ENCODE data around the gene NUP93. TPM values are rescaled to one million over a fixed set of nuclear protein-coding genes. Genes with fewer than 3 reads are reported as not detected.
A peak's percentile ranks its signal among the peaks of the same experiment; 100 is the strongest.

The NUP93 gene
- total RNA-seq, 2 donors from 2014 or later, result 38.8 to 73.3 TPM

DNA sequence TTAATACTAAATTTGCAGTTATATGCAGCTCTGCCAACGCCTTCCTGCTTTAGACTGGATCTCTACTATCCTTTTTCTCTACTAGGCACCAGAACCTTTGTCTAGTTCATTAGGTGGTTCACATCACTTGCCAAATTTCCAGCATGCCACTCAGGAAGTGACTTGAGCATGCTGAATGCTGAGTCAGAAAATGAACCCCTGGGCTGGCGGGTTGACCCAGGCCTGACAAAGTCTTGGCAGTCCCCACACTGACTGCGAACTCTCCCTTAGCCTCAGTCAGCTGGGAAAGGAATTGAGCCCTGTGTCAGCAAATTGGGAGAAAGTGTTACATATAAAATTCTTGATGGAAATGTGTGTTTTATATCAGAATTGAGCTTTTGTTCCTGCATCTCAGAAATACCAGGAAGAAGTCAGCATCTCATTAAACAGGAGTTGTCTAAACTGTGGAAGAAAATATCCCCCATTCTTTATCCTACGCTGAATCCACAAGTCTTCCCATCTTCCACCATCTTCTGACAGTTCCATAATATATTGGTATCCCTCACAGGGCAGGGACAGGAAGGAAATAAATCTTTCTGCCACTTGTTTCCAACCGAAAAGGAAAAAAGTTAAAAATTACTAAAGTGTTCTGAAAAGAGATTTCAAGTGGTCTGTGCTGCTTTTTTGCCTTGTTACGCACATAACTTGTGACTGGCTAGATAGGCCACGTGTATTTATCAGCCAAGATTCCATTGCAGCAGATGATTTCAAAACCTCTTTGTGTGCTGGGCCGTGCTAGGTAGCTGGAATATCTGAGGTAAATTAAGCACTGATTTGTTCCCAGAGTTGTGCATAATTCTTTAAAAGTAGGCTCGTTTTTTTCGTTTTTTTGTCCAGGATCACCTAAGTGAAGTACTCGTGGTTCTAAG is 118.4 kb downstream of the NUP93 start:
- Histone ChIP-seq H3K27me3 (replicated peaks; ENCODE audit: insufficient read depth) (no peaks in the 10 kb centered on the region), H3K4me3 (no peak overlapping the region), H3K9me3 (no peaks in the 10 kb centered on the region), H3K36me3 (no peaks in the 10 kb centered on the region), H3K27ac (peak overlapping the region in 1 of 2 donors; percentile 24), H3K4me1 (replicated peaks) (no peaks in the 10 kb centered on the region)
- TF ChIP-seq, protein P1, sequence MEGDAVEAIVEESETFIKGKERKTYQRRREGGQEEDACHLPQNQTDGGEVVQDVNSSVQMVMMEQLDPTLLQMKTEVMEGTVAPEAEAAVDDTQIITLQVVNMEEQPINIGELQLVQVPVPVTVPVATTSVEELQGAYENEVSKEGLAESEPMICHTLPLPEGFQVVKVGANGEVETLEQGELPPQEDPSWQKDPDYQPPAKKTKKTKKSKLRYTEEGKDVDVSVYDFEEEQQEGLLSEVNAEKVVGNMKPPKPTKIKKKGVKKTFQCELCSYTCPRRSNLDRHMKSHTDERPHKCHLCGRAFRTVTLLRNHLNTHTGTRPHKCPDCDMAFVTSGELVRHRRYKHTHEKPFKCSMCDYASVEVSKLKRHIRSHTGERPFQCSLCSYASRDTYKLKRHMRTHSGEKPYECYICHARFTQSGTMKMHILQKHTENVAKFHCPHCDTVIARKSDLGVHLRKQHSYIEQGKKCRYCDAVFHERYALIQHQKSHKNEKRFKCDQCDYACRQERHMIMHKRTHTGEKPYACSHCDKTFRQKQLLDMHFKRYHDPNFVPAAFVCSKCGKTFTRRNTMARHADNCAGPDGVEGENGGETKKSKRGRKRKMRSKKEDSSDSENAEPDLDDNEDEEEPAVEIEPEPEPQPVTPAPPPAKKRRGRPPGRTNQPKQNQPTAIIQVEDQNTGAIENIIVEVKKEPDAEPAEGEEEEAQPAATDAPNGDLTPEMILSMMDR (IDR thresholded peaks at IDR 0.05), result no peak
- TF ChIP-seq POLR2AphosphoS5 (IDR thresholded peaks at IDR 0.05) (no peak), POLR2A (IDR thresholded peaks at IDR 0.05) (no peak)
- intact Hi-C loops (cut with DNase I), result no loop called here
- DNase-seq (ENCODE audit: low spot score), result no peak
- 70% methylated on average over 11 of the region's 11 CpGs for WGBS

DNA sequence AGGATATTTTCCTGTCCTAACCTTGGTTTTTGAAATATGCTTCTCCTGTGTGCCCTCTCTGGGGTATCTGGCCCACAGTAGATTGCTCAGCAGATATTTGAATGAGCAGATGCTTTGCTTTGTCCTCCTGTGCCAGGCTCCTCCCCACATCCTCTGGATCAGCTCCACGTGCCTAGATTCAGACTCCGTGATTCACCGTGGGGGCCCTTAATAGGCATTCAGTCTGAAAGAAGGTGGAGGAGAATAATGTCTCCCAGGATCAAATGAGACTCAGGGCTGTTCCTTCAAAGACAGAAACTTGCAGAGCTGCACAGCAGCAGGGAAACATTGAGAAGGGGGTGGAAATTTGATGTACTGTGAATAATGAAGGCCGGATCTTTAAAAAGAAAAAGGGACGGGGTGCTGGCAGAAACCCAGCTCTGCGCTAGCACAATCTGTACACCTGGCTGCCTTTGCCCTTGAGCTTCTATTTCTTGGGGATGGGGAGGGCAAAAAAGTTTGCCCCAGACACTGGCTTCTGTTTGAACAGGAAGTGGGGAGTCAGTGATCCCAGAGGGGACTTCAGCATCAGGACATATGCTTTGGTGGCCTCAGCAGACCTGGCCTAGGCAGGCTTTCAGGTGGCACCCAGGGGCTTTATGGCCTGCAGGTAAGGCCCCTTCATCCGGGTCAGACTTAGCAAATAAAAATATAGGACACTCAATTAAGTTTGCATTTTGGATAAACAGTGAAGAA is 119.2 kb downstream of the NUP93 start:
- Histone ChIP-seq H3K27me3 (replicated peaks; ENCODE audit: insufficient read depth) (no peaks in the 10 kb centered on the region), H3K4me1 (replicated peaks) (no peaks in the 10 kb centered on the region), H3K4me3 (no peak overlapping the region), H3K36me3 (no peaks in the 10 kb centered on the region), H3K9me3 (no peaks in the 10 kb centered on the region), H3K27ac (peak overlapping the region in 1 of 2 donors; percentile 37)
- no peak for DNase-seq (ENCODE audit: low spot score)
- TF ChIP-seq POLR2AphosphoS5 (IDR thresholded peaks at IDR 0.05), result no peak
- TF ChIP-seq, protein P1 (IDR thresholded peaks at IDR 0.05), result no peak
- TF ChIP-seq POLR2A (IDR thresholded peaks at IDR 0.05), result no peak
- intact Hi-C loops (cut with DNase I), result no loop called here
- 21% methylated on average over 7 of the region's 7 CpGs for WGBS

DNA sequence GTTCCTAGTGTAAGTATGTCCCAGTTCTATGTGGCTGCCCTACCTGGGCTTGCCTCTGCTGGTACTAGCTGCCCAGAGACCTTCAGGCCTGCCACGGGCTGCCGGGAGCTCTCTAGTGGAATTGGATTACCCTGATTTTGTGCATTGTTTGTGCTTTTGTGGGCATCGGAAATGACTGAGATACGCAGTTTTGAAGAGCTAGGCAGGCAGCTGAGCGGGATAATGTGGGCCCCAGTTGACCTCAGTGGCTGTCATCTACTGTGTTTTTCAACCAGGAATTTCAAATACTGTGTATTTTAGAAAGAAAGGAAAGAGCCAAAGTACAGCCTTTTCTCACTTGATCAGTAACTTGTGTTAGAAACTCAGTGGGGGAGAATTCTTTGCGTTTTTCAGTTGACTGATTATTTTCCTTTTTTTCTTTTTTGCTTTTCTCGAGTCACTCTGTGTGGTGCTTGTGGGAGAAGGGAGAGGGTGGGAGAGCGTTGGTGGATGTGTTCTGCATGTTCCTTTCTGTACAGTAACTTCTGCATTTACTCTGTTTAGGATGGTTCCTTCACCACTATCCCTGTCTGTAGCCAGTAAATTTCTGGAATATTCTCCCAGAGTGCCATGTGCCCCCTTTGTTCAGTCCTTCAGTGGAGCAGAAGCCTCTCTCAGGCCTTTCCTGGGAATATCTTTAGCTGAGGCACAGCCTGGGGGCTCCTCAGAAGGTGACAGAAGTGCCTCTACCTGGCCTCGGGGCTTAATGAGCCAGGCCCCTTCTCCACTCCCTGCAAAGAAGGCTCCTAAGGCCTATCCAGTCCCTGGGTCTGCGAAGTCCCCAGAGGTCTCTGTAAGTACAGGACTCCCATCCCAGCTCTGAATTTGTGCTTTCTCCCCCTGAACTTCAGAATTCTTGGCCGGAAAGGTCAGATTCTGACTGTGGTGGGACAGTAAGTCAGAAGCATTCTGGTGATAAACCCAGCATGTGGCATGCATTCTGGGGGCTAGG is 120.1 kb downstream of the NUP93 start:
- whole genome bisulfite sequencing, result 78% methylated on average over 11 of the region's 11 CpGs
- H3K27me3 ChIP-seq (replicated peaks; ENCODE audit: insufficient read depth), result no peaks in the 10 kb centered on the region
- no peak overlapping the region for H3K27ac ChIP-seq
- DNase-seq (ENCODE audit: low spot score), result no peak
- H3K4me3 ChIP-seq, result no peak overlapping the region
- no peaks in the 10 kb centered on the region for H3K9me3 ChIP-seq
- H3K36me3 ChIP-seq, result no peaks in the 10 kb centered on the region
- intact Hi-C loops (cut with DNase I), result no loop called here
- TF ChIP-seq, protein P1 (IDR thresholded peaks at IDR 0.05), result no peak
- TF ChIP-seq POLR2A (IDR thresholded peaks at IDR 0.05), result no peak
- no peak for TF ChIP-seq POLR2AphosphoS5 (IDR thresholded peaks at IDR 0.05)
- no peaks in the 10 kb centered on the region for H3K4me1 ChIP-seq (replicated peaks)

DNA sequence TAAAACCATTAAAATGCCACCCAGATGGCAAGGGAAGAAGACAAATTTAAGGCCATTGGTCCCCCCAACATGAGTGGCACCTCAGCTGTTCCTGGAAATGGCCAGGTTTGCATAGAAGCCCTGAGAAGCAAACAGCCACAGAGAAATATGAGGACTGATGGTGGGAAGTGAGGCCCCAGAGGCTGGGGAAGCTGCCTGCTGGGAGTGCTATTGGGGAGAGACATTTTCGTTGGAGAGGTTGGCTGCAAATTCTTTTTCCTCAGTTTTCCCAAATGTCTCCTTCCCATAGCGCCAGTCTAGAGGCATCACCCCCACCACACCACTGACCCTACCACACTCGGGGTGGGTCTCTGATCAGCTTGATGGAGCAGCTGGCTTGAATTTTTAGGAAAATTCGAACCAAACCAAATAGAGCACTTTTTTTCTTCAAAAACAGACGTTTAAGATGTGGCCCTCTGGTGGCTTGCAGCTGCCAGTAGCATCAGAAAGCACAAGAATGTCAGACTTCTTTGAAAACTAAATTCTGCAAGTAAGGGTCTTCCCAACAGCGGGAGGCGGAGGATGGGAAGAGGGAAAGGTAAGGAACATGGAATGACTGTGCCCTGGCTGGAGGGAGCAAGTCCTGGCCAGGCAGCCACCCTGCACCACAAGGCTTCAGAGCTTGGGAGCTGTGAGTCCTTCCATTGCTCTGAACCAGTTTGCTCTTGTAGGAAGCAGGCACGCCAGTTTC is 121.9 kb downstream of the NUP93 start:
- no peaks in the 10 kb centered on the region for H3K9me3 ChIP-seq
- no peaks in the 10 kb centered on the region for H3K36me3 ChIP-seq
- H3K4me1 ChIP-seq (replicated peaks), result no peaks in the 10 kb centered on the region
- no peak overlapping the region for H3K27ac ChIP-seq
- H3K27me3 ChIP-seq (replicated peaks; ENCODE audit: insufficient read depth), result no peaks in the 10 kb centered on the region
- DNase-seq (ENCODE audit: low spot score), result no peak
- WGBS, result 65% methylated on average over 8 of the region's 8 CpGs
- no peak for TF ChIP-seq POLR2AphosphoS5 (IDR thresholded peaks at IDR 0.05)
- TF ChIP-seq, protein P1 (IDR thresholded peaks at IDR 0.05), result peak in 1 of 4 experiments; percentile 4
- intact Hi-C loops (cut with DNase I), result no loop called here
- no peak overlapping the region for H3K4me3 ChIP-seq

Measured in prostate gland (tissue), 2 donors.